HCT116 (cell line): ENCODE results near the gene TRIM66. TPM values are rescaled to one million over a fixed set of nuclear protein-coding genes. Genes with fewer than 3 reads are reported as not detected.

ENCODE experiments used
- ATAC-seq: fragments of 200-7000 bp; cut with Tn5 transposase; 2 replicates; pipeline ENCODE4 v1.9.1; 2020; ENCODE audit warnings: mild to moderate bottlenecking, moderate library complexity
- BruUV-seq: library from RNA; stranded (reverse); fragments of 400-500 nt; replicated peaks from 2 replicates; lab custom pipeline; 2021; lab: Mats Ljungman, UMichigan
- CTCF ChIA-PET: fragments of 300-600 bp; sonication (Branson Sonifier 250); formaldehyde crosslinking; loops from one replicate; lab custom pipeline; 2021; ENCODE audit warnings: antibody characterized with exemption; lab: Charles Lee
- POLR2A ChIA-PET: fragments of 300-600, 350-600 bp; sonication (Branson Sonifier 250); formaldehyde crosslinking; loops from one replicate; lab custom pipeline; 2021; ENCODE audit warnings: antibody characterized with exemption; lab: Charles Lee
- RAD21 ChIA-PET, 2 experiments: fragments of 300-600 bp; sonication (Branson Sonifier 250); formaldehyde crosslinking; loops; one replicate each; lab custom pipeline; 2023; ENCODE audit warnings: low total read pairs in 2 of 2; ENCODE audit not compliant: uncharacterized antibody in 2 of 2, unreplicated experiment in 2 of 2, low non-redundant PET in 1 of 2; lab: Charles Lee
- DNase-seq: peaks from one replicate; pipeline ENCODE4 v3.0.0-alpha.2; 2010; ENCODE audit warnings: low read depth, low spot score
- H2AFZ ChIP-seq: fragments of 200-600 bp; shearing (Covaris generic), sonication (generic); 2 replicates; pipeline ENCODE4 v1.6.1; 2017; ENCODE audit warnings: low read depth, mixed run types, mixed read lengths, antibody characterized with exemption, low read length; ENCODE audit not compliant: poor library complexity, severe bottlenecking
- H3K27ac ChIP-seq: 2 replicates; pipeline ENCODE4 v1.5.1; 2012; ENCODE audit warnings: low read depth, low read length
- H3K27me3 ChIP-seq: fragments of 200-600 bp; sonication (generic); 2 replicates; pipeline ENCODE4 v1.6.1; 2016; ENCODE audit warnings: mixed run types, low read length, mixed read lengths; ENCODE audit not compliant: insufficient read depth
- H3K36me3 ChIP-seq, 2 experiments: fragments of 200-500 bp in 1 of 2; fragments of 200-600 bp in 1 of 2; sonication (Bioruptor generic) in 1 of 2; sonication (generic) in 1 of 2; 2 replicates each; pipeline versions ENCODE4 v1.5.1 to v1.6.1; 2014 to 2016; ENCODE audit warnings: low read length in 2 of 2, inconsistent platforms in 1 of 2, mixed read lengths in 1 of 2, mixed run types in 1 of 2; ENCODE audit not compliant: insufficient read depth in 2 of 2, control insufficient read depth in 1 of 2
- H3K4me1 ChIP-seq, 2 experiments: fragments of 200-600 bp in 1 of 2; sonication (generic) in 1 of 2; 2 replicates each; pipeline versions ENCODE4 v1.5.1 to v1.6.1; 2012 to 2017; ENCODE audit warnings: low read length in 2 of 2, inconsistent platforms in 1 of 2, mild to moderate bottlenecking in 1 of 2, mixed read lengths in 1 of 2, mixed run types in 1 of 2, moderate library complexity in 1 of 2; ENCODE audit not compliant: insufficient read depth in 2 of 2, control insufficient read depth in 1 of 2
- H3K4me2 ChIP-seq: fragments of 200-600 bp; sonication (generic); 2 replicates; pipeline ENCODE4 v1.6.1; 2017; ENCODE audit warnings: mixed run types, low read length, mixed read lengths
- H3K4me3 ChIP-seq, 2 experiments: fragments of 200-600 bp in 1 of 2; sonication (generic) in 1 of 2; replicated peaks in 1 of 2; 2 replicates each; pipeline ENCODE4 v1.5.1; 2011 to 2016; ENCODE audit warnings: low read length in 2 of 2, control low read depth in 1 of 2, low read depth in 1 of 2, mild to moderate bottlenecking in 1 of 2, mixed read lengths in 1 of 2, mixed run types in 1 of 2
- H3K79me2 ChIP-seq: fragments of 200-600 bp; sonication (generic); 2 replicates; pipeline ENCODE4 v1.6.1; 2017; ENCODE audit warnings: mild to moderate bottlenecking, mixed run types, low read length, moderate library complexity, mixed read lengths; ENCODE audit not compliant: insufficient read depth
- H3K9ac ChIP-seq: fragments of 200-600 bp; sonication (generic); 2 replicates; pipeline ENCODE4 v1.6.1; 2016; ENCODE audit warnings: low read length, mixed read lengths
- H3K9me2 ChIP-seq: fragments of 200-600 bp; sonication (generic), shearing (Covaris generic); 2 replicates; pipeline ENCODE4 v1.6.1; 2017; ENCODE audit warnings: mixed run types, mild to moderate bottlenecking, moderate library complexity; ENCODE audit not compliant: insufficient read depth
- H3K9me3 ChIP-seq, 2 experiments: fragments of 200-500 bp in 1 of 2; fragments of 200-600 bp in 1 of 2; sonication (Bioruptor generic) in 1 of 2; sonication (generic) in 1 of 2; 2 replicates each; pipeline ENCODE4 v1.6.1; 2014 to 2017; ENCODE audit warnings: low read length in 2 of 2, mixed read lengths in 2 of 2, inconsistent platforms in 1 of 2, low read depth in 1 of 2, mild to moderate bottlenecking in 1 of 2, mixed run types in 1 of 2, moderate library complexity in 1 of 2; ENCODE audit not compliant: control insufficient read depth in 1 of 2, insufficient read depth in 1 of 2
- H4K20me1 ChIP-seq: fragments of 200-600 bp; sonication (generic), shearing (Covaris generic); 2 replicates; pipeline ENCODE4 v1.6.1; 2017; ENCODE audit warnings: mixed run types, mild to moderate bottlenecking, moderate library complexity; ENCODE audit not compliant: insufficient read depth
- CBX3 ChIP-seq: IDR thresholded peaks from 2 replicates; pipeline ENCODE4 v1.6.1; 2012; ENCODE audit warnings: low read depth
- CEBPB ChIP-seq: IDR thresholded peaks from 2 replicates; pipeline ENCODE4 v1.6.1; 2012; ENCODE audit warnings: low read depth
- EGR1 ChIP-seq: IDR thresholded peaks from 2 replicates; pipeline ENCODE4 v1.6.1; 2012; ENCODE audit warnings: low read depth
- EZH2 ChIP-seq: fragments of 200-600 bp; sonication (generic); IDR thresholded peaks from 2 replicates; pipeline ENCODE4 v1.6.1; 2017; ENCODE audit warnings: antibody characterized with exemption, mixed run types
- EZH2phosphoT487 ChIP-seq: fragments of 200-600 bp; IDR thresholded peaks from 2 replicates; pipeline ENCODE4 v1.6.1; 2018; ENCODE audit warnings: antibody characterized with exemption, borderline replicate concordance
- JUND ChIP-seq: IDR thresholded peaks from 2 replicates; pipeline ENCODE4 v1.6.1; 2012
- POLR2AphosphoS5 ChIP-seq: IDR thresholded peaks from 2 replicates; pipeline ENCODE4 v1.6.1; 2011; ENCODE audit warnings: mild to moderate bottlenecking, low read depth, low read length, moderate library complexity
- RAD21 ChIP-seq: IDR thresholded peaks from 2 replicates; pipeline ENCODE4 v1.6.1; 2012; ENCODE audit warnings: low read depth, mild to moderate bottlenecking
- SIN3A ChIP-seq: IDR thresholded peaks from 2 replicates; pipeline ENCODE4 v1.6.1; 2012; ENCODE audit warnings: low read depth
- SP1 ChIP-seq: IDR thresholded peaks from 2 replicates; pipeline ENCODE4 v1.6.1; 2012; ENCODE audit warnings: low read depth
- ZNF274 ChIP-seq: fragments of 200-500 bp; sonication (Bioruptor generic); IDR thresholded peaks from 2 replicates; pipeline ENCODE4 v1.6.1; 2014; ENCODE audit warnings: mild to moderate bottlenecking, low read depth, low read length, inconsistent platforms
- intact Hi-C: fragments of 100-400 bp; cut with micrococcal nuclease; formaldehyde crosslinking; loops from 2 replicates; pipeline ENCODE4 v1.10.0; 2022
- total RNA-seq: library from RNA; stranded (reverse); gene quantifications from one replicate; pipeline ENCODE4 v1.2.1, GENCODE V29; 2021; ENCODE audit not compliant: unreplicated experiment
- TF ChIP-seq, protein P1 (sequence below): IDR thresholded peaks from 2 replicates; pipeline ENCODE4 v1.6.1; 2012
- TF ChIP-seq, protein P2 (sequence below), 3 experiments: fragments of 200-600 bp in 1 of 3; sonication (generic) in 1 of 3; IDR thresholded peaks in 2 of 3; conservative IDR thresholded peaks in 1 of 3; 2 replicates each; pipeline ENCODE4 v1.5.1; 2012 to 2017; ENCODE audit warnings: low read depth in 2 of 3, low read length in 2 of 3, antibody characterized with exemption in 1 of 3, borderline replicate concordance in 1 of 3, control low read depth in 1 of 3, mild to moderate bottlenecking in 1 of 3, mixed read lengths in 1 of 3, mixed run types in 1 of 3, moderate library complexity in 1 of 3; ENCODE audit not compliant: insufficient read depth in 1 of 3
- TF ChIP-seq, protein P3 (sequence below): IDR thresholded peaks from 2 replicates; pipeline ENCODE4 v1.6.1; 2012
- TF ChIP-seq, protein P4 (sequence below): IDR thresholded peaks from 2 replicates; pipeline ENCODE4 v1.6.1; 2012; ENCODE audit warnings: low read depth

TRIM66 gene
- total RNA-seq, 1 experiment from 2014 or later: 24.8 TPM

DNA sequence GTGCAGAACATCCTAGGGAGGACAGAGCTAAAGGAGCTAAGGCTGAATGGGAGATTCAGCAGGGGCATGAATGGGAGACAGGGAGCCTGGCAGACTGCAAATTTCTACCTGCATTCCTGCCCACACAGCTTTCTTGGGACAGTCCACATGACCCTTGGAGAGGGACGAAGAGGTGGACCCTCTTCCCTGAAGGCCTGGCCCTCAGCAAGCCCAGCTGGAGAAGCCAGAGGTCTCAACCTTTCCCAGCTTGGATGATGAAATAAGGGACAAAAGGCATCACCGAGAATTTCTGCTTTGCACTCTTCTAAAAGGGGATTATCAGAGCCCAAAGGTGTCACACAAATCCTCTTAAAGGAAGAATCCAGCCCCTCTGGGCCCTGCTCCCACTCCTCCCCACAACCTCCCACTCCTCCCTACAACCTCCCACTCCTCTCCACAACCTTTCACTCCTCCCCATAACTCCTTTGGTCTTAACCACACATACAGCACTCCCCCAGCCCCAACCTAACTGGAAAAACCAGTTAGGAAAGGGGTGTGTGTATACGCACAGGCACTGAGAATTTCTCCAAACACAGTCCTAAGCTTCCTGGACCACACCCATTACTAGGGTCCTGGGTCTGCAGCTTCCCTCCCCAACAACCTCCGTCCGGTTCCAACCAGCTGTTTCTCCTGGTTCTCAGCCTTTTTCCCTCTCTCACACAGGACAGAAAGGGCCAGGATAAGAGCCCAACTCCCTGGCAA lies 38.6 kb upstream of the TRIM66 start:
- CTCF ChIA-PET: no interaction called here

More for the DNA sequence above, 38.6 kb upstream of the TRIM66 start:
- no peak overlapping the region for H2AFZ ChIP-seq
- H3K4me1 ChIP-seq: peaks cover 52 to 62% of the 10 kb centered on the region in 2 experiments
- TSS peak; percentile 64 for BruUV-seq
- H3K79me2 ChIP-seq: no peaks in the 10 kb centered on the region
- TF ChIP-seq, protein P1, sequence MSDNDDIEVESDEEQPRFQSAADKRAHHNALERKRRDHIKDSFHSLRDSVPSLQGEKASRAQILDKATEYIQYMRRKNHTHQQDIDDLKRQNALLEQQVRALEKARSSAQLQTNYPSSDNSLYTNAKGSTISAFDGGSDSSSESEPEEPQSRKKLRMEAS: no peak
- no peak for TF ChIP-seq EZH2phosphoT487
- TF ChIP-seq RAD21: peak; percentile 23; the same call in 1 of the 2 replicates
- peak; percentile 94 for TF ChIP-seq SP1
- TF ChIP-seq ZNF274: no peak
- TF ChIP-seq, protein P2, sequence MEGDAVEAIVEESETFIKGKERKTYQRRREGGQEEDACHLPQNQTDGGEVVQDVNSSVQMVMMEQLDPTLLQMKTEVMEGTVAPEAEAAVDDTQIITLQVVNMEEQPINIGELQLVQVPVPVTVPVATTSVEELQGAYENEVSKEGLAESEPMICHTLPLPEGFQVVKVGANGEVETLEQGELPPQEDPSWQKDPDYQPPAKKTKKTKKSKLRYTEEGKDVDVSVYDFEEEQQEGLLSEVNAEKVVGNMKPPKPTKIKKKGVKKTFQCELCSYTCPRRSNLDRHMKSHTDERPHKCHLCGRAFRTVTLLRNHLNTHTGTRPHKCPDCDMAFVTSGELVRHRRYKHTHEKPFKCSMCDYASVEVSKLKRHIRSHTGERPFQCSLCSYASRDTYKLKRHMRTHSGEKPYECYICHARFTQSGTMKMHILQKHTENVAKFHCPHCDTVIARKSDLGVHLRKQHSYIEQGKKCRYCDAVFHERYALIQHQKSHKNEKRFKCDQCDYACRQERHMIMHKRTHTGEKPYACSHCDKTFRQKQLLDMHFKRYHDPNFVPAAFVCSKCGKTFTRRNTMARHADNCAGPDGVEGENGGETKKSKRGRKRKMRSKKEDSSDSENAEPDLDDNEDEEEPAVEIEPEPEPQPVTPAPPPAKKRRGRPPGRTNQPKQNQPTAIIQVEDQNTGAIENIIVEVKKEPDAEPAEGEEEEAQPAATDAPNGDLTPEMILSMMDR (IDR thresholded peaks at IDR 0.05 in 2 of 3, conservative IDR thresholded peaks at IDR 0.05 in 1 of 3; ENCODE audit: borderline replicate concordance in 1 of 3, insufficient read depth in 1 of 3, low read depth in 2 of 3, low read length in 2 of 3): no peak
- TF ChIP-seq, protein P3, sequence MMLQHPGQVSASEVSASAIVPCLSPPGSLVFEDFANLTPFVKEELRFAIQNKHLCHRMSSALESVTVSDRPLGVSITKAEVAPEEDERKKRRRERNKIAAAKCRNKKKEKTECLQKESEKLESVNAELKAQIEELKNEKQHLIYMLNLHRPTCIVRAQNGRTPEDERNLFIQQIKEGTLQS: no peak
- TF ChIP-seq CBX3: peak; percentile 41; the same call in 1 of the 2 replicates
- peak; percentile 58 for TF ChIP-seq POLR2AphosphoS5
- TF ChIP-seq, protein P4, sequence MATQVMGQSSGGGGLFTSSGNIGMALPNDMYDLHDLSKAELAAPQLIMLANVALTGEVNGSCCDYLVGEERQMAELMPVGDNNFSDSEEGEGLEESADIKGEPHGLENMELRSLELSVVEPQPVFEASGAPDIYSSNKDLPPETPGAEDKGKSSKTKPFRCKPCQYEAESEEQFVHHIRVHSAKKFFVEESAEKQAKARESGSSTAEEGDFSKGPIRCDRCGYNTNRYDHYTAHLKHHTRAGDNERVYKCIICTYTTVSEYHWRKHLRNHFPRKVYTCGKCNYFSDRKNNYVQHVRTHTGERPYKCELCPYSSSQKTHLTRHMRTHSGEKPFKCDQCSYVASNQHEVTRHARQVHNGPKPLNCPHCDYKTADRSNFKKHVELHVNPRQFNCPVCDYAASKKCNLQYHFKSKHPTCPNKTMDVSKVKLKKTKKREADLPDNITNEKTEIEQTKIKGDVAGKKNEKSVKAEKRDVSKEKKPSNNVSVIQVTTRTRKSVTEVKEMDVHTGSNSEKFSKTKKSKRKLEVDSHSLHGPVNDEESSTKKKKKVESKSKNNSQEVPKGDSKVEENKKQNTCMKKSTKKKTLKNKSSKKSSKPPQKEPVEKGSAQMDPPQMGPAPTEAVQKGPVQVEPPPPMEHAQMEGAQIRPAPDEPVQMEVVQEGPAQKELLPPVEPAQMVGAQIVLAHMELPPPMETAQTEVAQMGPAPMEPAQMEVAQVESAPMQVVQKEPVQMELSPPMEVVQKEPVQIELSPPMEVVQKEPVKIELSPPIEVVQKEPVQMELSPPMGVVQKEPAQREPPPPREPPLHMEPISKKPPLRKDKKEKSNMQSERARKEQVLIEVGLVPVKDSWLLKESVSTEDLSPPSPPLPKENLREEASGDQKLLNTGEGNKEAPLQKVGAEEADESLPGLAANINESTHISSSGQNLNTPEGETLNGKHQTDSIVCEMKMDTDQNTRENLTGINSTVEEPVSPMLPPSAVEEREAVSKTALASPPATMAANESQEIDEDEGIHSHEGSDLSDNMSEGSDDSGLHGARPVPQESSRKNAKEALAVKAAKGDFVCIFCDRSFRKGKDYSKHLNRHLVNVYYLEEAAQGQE: no peak
- TF ChIP-seq SIN3A: no peak
- peak; percentile 62 for TF ChIP-seq EGR1
- no peak for TF ChIP-seq EZH2
- peak; percentile 36; the same call in 1 of the 2 replicates for TF ChIP-seq CEBPB
- peak; percentile 48 for TF ChIP-seq JUND
- H3K4me2 ChIP-seq: peak overlapping the region; percentile 80
- peak overlapping the region; percentile 25 for H3K27ac ChIP-seq
- ChIA-PET POLR2A (interaction anchor here (0.6 to 1.3 kb wide), 3 partner anchors 32 to 89 kb away, joined by 3 to 5 read pairs (median 3); partner anchors contain the start of genes RPL27A and TRIM66), RAD21 (no interaction called here)
- no peaks in the 10 kb centered on the region for H3K9me2 ChIP-seq
- intact Hi-C loops: no loop called here
- DNase-seq (peak; percentile 44), ATAC-seq (peak; percentile 35; the same call in 1 of the 2 replicates)
- no peaks in the 10 kb centered on the region for H3K27me3 ChIP-seq
- peak overlapping the region; percentile 43 for H3K9ac ChIP-seq
- no peaks in the 10 kb centered on the region for H3K9me3 ChIP-seq
- peak overlapping the region in 1 of 2 experiments; percentile 41; a peak in 2 of 4 replicates for H3K4me3 ChIP-seq
- no peaks in the 10 kb centered on the region for H3K36me3 ChIP-seq
- H4K20me1 ChIP-seq: no peaks in the 10 kb centered on the region
